Activated B cell treated with CpG ODN at 0.5 μM for 24 hours (primary cell): ENCODE measurements around the gene COL4A4. TPM values are rescaled to one million over a fixed set of nuclear protein-coding genes. Genes with fewer than 3 reads are reported as not detected.

ENCODE experiments used
- ATAC-seq: fragments of 200-7000 bp; cut with Tn5 transposase; one replicate; pipeline ENCODE4 v1.10.0; 2021; ENCODE audit warnings: low read depth, mild to moderate bottlenecking, moderate library complexity
- CTCF ChIA-PET: fragments of 350-600 bp; sonication (Branson Sonifier 250); formaldehyde crosslinking; loops from one replicate; lab custom pipeline; 2021; ENCODE audit warnings: antibody characterized with exemption; lab: Charles Lee
- POLR2A ChIA-PET: fragments of 350-600 bp; sonication (Branson Sonifier 250); formaldehyde crosslinking; loops from one replicate; lab custom pipeline; 2021; ENCODE audit warnings: antibody characterized with exemption; lab: Charles Lee
- DNase-seq: peaks from one replicate; pipeline ENCODE4 v3.0.0; 2022
- H3K27ac Mint-ChIP-seq: one replicate; pipeline ENCODE4 v1.8.0; 2020; ENCODE audit warnings: mixed read lengths
- H3K27me3 Mint-ChIP-seq: one replicate; pipeline ENCODE4 v1.8.0; 2021; ENCODE audit warnings: mixed read lengths
- H3K36me3 Mint-ChIP-seq: one replicate; pipeline ENCODE4 v1.8.0; 2021; ENCODE audit warnings: low read depth, mixed read lengths
- H3K4me1 Mint-ChIP-seq: one replicate; pipeline ENCODE4 v1.8.0; 2021; ENCODE audit warnings: mixed read lengths
- H3K4me3 Mint-ChIP-seq: one replicate; pipeline ENCODE4 v1.8.0; 2020; ENCODE audit warnings: mild to moderate bottlenecking, mixed read lengths
- H3K9me3 Mint-ChIP-seq: one replicate; pipeline ENCODE4 v1.8.0; 2020; ENCODE audit warnings: mixed read lengths
- intact Hi-C: fragments of 100-400 bp; cut with micrococcal nuclease; formaldehyde crosslinking; loops from one replicate; pipeline ENCODE4 v1.15.1; 2024
- total RNA-seq: library from RNA; stranded (reverse); gene quantifications from 2 replicates; pipeline ENCODE4 v1.2.3, GENCODE V29; 2022
- TF ChIP-seq, protein P1 (sequence below): fragments of 200-600 bp; IDR thresholded peaks from one replicate; pipeline ENCODE4 v1.8.0; 2022; ENCODE audit warnings: antibody characterized with exemption, mild to moderate bottlenecking

Gene COL4A4
- total RNA-seq, 1 donor from 2014 or later = 10.9 TPM

DNA sequence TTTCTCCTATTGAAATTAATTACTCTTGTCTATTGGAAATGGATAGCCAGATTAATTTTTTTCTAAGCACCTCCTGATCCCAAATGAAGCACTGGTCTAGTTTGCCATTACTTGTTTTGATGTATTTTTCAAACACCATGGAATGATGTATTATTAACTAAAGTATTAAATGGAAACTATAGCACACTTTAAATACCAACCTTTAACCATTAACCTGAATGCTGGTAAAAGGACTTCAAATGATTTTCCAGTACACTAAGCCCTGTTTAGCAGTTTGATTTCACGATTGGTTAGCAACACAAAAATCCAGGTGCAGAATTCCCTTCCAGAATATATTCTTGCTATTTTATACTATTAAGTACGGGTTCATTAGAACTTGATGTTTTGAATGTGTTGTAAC, 37.8 kb upstream of the COL4A4 start:
- Mint-ChIP-seq H3K4me3 (no peak overlapping the region), H3K4me1 (no peaks in the 10 kb centered on the region), H3K27me3 (no peaks in the 10 kb centered on the region), H3K9me3 (no peaks in the 10 kb centered on the region), H3K27ac (no peak overlapping the region), H3K36me3 (no peaks in the 10 kb centered on the region)
- no peak for ATAC-seq
- TF ChIP-seq, protein P1, sequence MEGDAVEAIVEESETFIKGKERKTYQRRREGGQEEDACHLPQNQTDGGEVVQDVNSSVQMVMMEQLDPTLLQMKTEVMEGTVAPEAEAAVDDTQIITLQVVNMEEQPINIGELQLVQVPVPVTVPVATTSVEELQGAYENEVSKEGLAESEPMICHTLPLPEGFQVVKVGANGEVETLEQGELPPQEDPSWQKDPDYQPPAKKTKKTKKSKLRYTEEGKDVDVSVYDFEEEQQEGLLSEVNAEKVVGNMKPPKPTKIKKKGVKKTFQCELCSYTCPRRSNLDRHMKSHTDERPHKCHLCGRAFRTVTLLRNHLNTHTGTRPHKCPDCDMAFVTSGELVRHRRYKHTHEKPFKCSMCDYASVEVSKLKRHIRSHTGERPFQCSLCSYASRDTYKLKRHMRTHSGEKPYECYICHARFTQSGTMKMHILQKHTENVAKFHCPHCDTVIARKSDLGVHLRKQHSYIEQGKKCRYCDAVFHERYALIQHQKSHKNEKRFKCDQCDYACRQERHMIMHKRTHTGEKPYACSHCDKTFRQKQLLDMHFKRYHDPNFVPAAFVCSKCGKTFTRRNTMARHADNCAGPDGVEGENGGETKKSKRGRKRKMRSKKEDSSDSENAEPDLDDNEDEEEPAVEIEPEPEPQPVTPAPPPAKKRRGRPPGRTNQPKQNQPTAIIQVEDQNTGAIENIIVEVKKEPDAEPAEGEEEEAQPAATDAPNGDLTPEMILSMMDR = no peak
- intact Hi-C loops = no loop called here
- ChIA-PET POLR2A (no interaction called here), CTCF (no interaction called here)
- DNase-seq = no peak

DNA sequence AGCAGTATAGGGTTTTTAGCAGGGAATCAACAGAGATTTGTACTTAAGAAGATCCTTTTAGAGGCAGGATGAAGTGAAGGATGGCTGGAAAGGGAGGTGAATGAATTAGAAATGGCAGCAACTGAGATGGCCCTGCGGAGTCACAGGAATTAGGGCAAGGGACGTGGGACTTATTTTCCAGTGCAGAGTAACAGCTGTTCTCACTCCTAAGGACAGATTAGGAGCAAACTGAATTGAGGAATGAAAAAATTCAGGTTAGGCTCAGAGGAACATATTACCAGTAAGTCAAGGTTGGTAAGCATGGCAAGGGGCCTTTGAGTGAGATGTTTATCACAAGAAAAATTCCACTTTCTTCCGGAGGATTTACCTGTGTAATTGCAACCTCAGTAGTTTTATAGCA, 34.9 kb upstream of the COL4A4 start:
- intact Hi-C loops = loop anchor here (5.0 kb wide), 1 partner anchor 42 kb away; no protein-coding TSS in a partner anchor
- no peak for ATAC-seq
- no peaks in the 10 kb centered on the region for H3K27me3 Mint-ChIP-seq
- TF ChIP-seq, protein P1 = no peak
- H3K9me3 Mint-ChIP-seq = no peaks in the 10 kb centered on the region
- ChIA-PET CTCF (no interaction called here), POLR2A (no interaction called here)
- H3K4me3 Mint-ChIP-seq = no peak overlapping the region
- no peak overlapping the region for H3K27ac Mint-ChIP-seq
- DNase-seq = no peak
- no peaks in the 10 kb centered on the region for H3K4me1 Mint-ChIP-seq
- H3K36me3 Mint-ChIP-seq = no peaks in the 10 kb centered on the region

DNA sequence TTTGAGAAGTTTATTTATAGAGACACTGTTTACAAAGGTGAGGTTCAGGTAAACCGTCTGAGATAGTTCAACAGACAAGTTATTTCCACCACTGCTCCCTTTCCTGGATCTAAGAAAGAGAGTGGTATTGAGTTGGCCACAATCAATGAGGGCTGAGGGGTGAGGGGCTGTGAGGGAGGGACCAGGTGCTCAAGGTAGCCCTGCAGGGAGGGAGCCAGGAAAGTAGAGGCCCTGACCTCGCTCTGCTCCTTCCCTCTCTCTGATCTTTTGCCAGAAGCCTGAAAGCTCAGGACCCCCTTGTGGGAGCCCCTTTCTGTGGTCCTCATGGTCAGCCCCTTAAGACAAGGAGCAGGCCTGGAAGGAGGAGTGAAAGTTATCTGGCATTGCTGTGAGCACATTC, 30.2 kb upstream of the COL4A4 start:
- POLR2A ChIA-PET = no interaction called here
- ATAC-seq = no peak
- no peak overlapping the region for H3K27ac Mint-ChIP-seq
- no peaks in the 10 kb centered on the region for H3K27me3 Mint-ChIP-seq
- no peak overlapping the region for H3K4me3 Mint-ChIP-seq
- no peaks in the 10 kb centered on the region for H3K9me3 Mint-ChIP-seq
- H3K4me1 Mint-ChIP-seq = no peaks in the 10 kb centered on the region
- intact Hi-C loops = no loop called here
- TF ChIP-seq, protein P1 = no peak
- CTCF ChIA-PET = no interaction called here
- no peak for DNase-seq
- H3K36me3 Mint-ChIP-seq = peaks cover 3% of the 10 kb centered on the region

DNA sequence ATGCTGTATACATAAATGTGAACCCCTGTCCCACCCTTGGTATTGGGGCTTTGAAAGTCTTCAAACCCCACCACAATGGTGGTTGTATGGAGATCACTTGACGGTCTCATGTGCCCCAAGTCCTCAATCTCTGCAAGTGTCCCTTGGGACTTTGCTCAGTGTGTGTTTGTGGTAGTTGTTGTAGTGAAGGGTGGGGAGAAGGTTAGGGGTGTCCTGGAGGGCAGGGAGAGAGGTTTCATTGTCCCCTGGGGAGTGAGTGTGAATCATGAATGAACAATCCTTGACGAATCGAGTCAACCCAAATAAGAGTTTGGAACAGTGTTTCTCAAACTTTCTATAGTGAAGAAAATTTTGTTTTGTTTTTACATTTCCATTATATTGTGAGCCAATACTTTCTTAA, 28.5 kb upstream of the COL4A4 start:
- H3K27me3 Mint-ChIP-seq = no peaks in the 10 kb centered on the region
- intact Hi-C loops = no loop called here
- ChIA-PET CTCF (no interaction called here), POLR2A (no interaction called here)
- TF ChIP-seq, protein P1 = no peak
- no peak overlapping the region for H3K4me3 Mint-ChIP-seq
- no peak overlapping the region for H3K27ac Mint-ChIP-seq
- H3K36me3 Mint-ChIP-seq = peaks cover 3% of the 10 kb centered on the region
- DNase-seq (no peak), ATAC-seq (no peak)
- H3K4me1 Mint-ChIP-seq = peaks cover 3% of the 10 kb centered on the region
- no peaks in the 10 kb centered on the region for H3K9me3 Mint-ChIP-seq

DNA sequence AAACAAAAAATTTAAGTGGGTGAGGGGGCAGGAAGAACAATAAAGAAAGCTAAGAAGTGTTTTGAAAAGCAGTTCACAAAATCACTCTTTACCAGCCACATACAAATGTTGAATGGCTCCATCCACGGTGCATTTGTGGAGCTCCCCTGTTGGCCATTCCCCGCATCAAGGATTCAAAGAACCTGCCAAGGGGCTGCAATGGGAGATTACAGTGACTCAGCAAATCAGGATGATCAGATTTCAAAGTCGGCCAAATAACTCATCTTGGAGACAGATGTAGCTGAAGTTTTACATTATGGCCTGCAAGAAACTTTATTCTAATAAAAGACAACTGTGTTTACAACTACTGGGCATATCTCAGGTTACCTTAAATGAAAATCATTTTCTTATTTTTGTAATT, 27.4 kb upstream of the COL4A4 start:
- intact Hi-C loops = no loop called here
- H3K36me3 Mint-ChIP-seq = peaks cover 3% of the 10 kb centered on the region
- no peak overlapping the region for H3K27ac Mint-ChIP-seq
- no peak for ATAC-seq
- no peak for DNase-seq
- no peaks in the 10 kb centered on the region for H3K9me3 Mint-ChIP-seq
- H3K27me3 Mint-ChIP-seq = no peaks in the 10 kb centered on the region
- TF ChIP-seq, protein P1 = no peak
- ChIA-PET POLR2A (no interaction called here), CTCF (no interaction called here)
- H3K4me3 Mint-ChIP-seq = no peak overlapping the region
- H3K4me1 Mint-ChIP-seq = peaks cover 14% of the 10 kb centered on the region
